HCT116 (cell line): Measurements from ENCODE around the gene SLC8A2.

Source experiments
- CTCF ChIP-seq, 3 experiments: fragments of 200-600 bp in 1 of 3; sonication (generic) in 1 of 3; IDR thresholded peaks in 2 of 3; conservative IDR thresholded peaks in 1 of 3; 2 replicates each; pipeline ENCODE4 v1.5.1; 2012 to 2017; ENCODE audit warnings: low read depth in 2 of 3, low read length in 2 of 3, antibody characterized with exemption in 1 of 3, borderline replicate concordance in 1 of 3, control low read depth in 1 of 3, mild to moderate bottlenecking in 1 of 3, mixed read lengths in 1 of 3, mixed run types in 1 of 3, moderate library complexity in 1 of 3; ENCODE audit not compliant: insufficient read depth in 1 of 3
- POLR2A ChIP-seq: IDR thresholded peaks from 2 replicates; pipeline ENCODE4 v1.7.0; 2011; ENCODE audit warnings: borderline replicate concordance; ENCODE audit not compliant: insufficient read depth, insufficient read length; ENCODE audit errors: extremely low read depth
- SIN3A ChIP-seq: IDR thresholded peaks from 2 replicates; pipeline ENCODE4 v1.6.1; 2012; ENCODE audit warnings: low read depth
- SP1 ChIP-seq: IDR thresholded peaks from 2 replicates; pipeline ENCODE4 v1.6.1; 2012; ENCODE audit warnings: low read depth

DNA sequence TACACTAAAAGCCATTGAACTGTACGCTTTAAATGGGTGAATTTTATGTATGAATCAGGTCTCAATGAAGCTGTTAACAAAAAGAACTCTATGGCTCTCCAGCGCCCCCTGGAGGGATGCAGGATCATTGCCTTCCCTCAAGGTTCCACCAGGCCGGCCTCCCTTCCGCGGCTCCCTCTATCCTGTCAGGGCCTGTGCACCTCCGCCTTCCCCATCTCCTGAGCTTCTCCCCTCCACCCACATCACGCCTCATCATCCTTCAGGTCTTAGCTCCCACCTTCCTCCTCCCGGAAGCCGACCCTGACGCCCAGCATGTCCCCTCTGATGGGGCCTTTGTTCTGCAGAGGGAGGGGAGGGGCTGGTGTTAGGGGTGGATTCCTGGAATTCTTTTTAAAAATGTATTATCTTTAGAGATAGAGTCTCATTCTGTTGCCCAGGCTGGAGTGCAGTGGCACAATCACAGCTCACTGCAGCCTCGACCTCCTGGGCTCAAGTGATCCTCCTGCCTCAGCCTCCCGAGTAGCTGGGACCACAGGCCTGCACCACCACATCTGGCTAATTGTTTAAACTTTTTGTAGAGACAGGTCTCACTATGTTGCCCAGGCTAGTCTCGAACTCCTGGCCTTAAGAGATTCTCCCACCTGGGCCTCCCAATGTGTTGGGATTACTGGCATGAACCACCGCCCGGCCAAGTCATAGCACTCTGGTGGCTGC lies 80.0 kb downstream of the SLC8A2 start:
- TF ChIP-seq CTCF (IDR thresholded peaks at IDR 0.05 in 2 of 3, conservative IDR thresholded peaks at IDR 0.05 in 1 of 3; ENCODE audit: borderline replicate concordance in 1 of 3, insufficient read depth in 1 of 3, low read depth in 2 of 3, low read length in 2 of 3) (peak; percentile 77 to 93 (median 89)), SP1 (no peak), SIN3A (no peak), POLR2A (no peak)
